Iris pigment epithelial cell (primary cell): ENCODE measurements around the gene USP54.
"Not testable (repeated sequence)": the region's sequence is repeated elsewhere in the genome, so short reads cannot be mapped to it uniquely, and the experiment has no call there.

Experiments
- DNase-seq: peaks from one replicate; pipeline ENCODE4 v3.0.0-alpha.2; 2011; ENCODE audit warnings: low read depth

USP54 gene

DNA sequence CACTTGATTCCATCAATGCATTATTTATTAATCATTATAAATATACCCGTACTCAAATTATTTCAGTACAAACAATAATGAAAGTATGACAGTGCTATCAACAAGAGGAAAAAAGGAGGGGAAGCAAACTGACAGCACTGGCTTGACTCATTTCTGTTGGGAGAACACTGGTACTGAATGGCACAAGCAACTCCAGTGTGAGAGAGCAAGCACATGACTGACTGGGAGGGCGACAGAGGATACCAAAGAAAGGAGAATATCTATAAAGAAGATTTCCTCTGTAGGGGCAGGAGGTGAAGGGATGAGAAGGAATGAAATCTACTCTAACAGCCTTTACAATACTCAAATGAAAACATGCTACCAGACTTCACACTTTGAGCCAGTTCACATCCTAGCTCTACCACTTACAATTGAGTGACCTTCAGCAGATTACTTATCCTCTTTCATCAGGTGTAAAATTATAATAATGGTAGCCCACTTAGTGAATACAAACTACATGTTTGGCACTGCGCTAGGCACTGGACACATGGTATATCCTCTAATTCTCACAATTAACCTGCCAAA, 1.5 kb downstream of the USP54 start:
- peak; percentile 80 for DNase-seq

DNA sequence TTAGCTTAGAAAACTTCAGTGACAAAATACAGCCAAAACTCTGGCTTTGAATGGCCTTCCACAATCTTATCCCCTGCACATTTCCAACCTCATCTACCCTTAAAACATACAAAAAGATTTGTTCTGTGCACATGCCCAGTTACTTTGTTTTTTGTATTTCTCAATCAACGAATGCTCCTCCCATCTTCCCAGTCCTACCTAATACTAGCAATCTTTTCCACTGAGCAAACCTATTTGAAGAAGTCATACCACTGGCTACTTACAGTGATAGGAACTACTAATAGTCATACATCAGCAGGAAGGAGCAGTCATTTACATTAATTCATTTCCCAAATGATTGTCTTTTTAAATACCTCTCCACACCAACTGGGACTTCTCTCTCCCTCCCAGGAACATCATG, 2.5 kb downstream of the USP54 start:
- DNase-seq = peak; percentile 76

DNA sequence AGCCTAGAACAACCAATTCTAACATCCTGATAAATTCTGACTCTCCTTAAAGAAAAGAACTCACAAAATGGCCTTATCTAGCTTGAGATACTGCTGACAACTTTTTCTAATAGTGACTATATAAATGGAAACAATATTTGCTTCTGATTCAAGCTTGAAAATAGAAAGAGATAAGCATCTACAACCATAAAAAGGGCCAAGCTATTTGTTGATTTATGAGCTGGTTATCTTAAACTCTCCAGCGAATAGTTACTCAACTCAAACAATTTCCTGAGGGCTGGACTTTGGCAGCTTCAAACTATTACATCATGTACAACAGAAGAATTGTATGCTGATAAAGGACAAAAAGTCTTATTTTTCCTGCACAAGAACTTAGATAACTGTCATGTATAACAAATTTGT, 4.6 kb downstream of the USP54 start:
- DNase-seq = peak; percentile 91

GRCh38 chr10:73585327-73585726, 5.8 kb downstream of the USP54 start:
- peak; percentile 85 for DNase-seq

DNA sequence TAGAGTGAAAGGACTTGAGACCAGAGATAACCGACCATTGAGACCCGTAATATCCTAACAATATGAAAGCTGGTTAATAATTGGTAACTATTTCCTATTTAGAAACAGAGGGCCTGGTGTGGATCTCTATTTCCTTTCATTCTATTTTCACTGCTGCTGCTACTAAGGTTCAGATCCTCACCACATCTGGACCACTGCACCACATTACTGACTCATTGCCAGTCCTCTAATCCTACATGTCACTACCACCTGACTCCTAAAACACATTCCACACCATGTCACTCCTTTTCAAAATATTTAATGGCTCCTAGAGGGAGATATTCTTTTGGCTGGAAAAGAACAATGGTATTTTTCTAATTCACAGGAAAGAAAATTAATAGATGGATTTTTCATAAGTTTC, 6.4 kb downstream of the USP54 start:
- peak; percentile 39 for DNase-seq

- no peak for DNase-seq
These were observed 9.2 kb downstream of the USP54 start for GRCh38 chr10:73581918-73582317.

DNA sequence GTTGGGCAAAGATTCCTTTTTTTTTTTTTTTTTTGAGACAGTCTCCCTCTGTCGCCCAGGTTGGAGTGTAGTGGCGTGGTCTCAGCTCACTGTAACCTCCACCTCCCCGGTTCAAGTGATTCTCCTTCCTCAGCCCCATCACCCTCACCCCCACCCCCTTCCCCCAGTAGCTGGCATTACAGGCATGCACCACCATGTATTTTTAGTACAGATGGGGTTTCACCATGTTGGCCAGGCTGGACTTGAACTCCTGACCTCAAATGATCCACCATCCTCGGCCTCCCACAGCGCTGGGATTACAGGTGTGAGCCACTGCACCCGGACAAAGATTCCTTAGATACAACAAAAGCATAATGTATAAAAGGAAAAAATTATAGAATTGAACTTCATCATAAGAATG, 12.2 kb downstream of the USP54 start:
- DNase-seq = not testable (repeated sequence)

- DNase-seq = peak; percentile 52
These were observed 13.4 kb downstream of the USP54 start for GRCh38 chr10:73577788-73578187.

DNA sequence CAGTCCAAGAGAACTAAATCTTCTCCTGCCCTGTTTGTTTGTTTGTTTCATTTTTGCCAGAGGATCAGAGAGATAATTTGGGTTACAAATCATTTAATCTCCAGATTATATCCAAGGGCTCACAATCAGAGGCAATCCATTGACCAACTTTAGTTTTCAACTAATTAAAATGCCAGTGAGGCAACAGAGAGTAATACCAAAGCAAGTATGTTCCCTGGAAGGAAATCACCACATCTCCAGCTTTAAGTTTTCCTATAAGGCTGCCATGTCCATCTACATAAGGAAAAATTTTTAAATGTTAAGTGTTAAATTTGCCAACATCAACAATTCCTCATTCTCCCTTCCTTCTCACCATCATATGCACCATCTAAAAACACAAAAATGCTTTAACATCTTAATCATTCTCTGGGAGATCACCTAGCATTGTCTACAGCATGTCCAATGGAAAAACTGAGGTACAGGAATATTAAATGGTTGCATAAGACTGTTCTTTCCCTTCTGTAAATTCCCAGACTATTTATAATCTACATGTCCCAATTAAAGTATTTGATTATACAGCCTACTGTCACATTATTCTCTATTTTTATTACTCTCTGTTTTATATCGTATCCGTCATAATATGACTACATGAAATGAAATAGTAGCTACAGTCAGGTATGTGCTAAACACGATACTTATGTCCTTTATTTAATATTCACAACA, 14.1 kb downstream of the USP54 start:
- peak; percentile 26 for DNase-seq

DNA sequence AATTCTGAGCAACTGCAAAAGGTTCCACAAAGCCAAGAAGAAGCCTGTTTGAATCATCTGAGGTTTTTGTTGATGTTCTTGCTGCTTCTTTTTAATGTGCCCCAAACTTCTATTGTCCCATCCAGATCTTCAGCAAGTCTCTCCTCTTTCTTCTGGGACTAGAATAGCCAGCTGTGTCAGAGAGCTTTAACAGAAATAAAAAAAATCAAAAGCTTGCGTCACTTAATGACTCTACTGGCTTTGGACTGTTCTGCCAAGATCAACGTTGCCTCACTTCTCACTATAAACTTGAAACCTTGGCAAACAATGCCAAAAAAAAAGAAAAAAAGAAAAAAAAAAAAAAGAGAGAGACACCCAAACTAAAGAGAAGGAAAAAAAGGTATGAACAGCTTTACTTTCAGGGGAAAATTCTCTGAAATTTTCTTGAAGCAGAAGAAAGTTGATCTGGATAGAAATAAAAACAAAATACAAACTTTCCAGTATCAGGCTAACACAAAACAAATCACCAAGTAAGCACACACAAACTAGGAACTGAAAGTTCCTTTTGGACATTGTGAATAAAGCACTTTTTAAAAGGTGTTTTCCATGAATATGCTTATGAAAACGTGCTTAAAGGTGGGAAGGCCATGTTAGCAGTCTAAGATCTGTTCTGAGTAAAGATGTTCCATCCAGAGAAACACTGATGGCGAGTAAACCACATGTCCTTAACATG, 14.8 kb downstream of the USP54 start:
- DNase-seq = peak; percentile 90

DNA sequence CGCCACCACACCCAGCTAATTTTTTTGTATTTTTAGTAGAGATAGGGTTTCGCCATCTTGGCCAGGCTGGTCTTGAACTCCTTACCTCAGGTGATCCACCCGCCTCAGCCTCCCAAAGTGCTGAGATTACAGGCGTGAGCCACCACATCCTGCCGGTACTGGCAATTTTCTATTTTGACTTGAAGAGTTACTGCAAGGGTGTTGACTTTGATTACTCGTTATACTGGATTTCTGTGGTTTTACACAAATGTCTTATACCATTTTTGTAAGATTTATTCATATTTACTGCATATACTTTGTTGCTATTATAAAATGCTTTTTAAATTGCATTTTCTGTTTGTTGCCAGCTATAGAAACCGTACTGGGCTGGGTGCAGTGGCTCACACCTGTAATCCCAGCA, 24.1 kb downstream of the USP54 start:
- DNase-seq = not testable (repeated sequence)

DNA sequence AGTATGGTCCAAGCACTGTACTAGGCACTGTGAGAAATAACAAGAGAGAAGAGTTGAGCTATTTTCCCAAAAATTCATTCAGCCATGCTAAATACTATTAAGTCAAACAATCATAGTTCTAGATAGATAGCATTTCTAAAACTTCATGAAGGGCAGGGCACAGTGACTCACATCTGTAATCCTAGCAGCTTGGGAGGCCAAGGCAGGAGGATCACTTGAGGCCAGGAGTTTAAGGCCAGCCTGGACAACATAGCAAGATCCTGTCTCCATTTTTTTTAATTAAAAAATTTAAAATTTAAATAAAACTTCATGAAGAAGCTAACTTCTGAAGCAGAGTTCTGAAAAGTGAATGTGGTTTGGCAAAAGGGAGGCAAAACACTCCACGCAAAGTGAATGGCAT, 29.9 kb downstream of the USP54 start:
- DNase-seq = no peak

- peak; percentile 14 for DNase-seq
These were observed 31.6 kb downstream of the USP54 start for GRCh38 chr10:73559590-73559989.

GRCh38 chr10:73556855-73557254, 34.3 kb downstream of the USP54 start:
- no peak for DNase-seq

- DNase-seq = no peak
These were observed 36.4 kb downstream of the USP54 start for GRCh38 chr10:73554721-73555120.

DNA sequence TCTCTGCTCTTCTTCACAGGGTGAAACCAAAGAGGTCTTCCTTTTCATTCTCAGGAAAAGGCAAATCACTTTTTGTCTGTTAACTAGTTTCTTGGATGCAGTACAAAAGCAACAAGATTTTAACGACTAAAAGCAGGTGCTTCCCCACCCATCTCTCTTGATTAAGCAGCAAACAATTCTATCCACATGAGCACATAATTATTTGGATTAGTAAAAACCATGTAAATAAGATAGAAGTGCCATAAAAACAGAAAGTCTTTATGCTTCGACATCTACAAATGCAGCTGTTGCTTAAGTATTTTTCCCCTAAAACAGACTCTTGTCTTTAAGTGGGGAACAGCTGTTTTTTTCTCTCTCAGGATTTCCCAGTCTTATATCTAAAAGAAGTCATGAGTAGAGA, 37.4 kb downstream of the USP54 start:
- no peak for DNase-seq

- no peak for DNase-seq
These were observed 38.1 kb downstream of the USP54 start for GRCh38 chr10:73552819-73553715.

- no peak for DNase-seq
These were observed 39.6 kb downstream of the USP54 start for GRCh38 chr10:73551515-73551914.

GRCh38 chr10:73545357-73545756, 45.8 kb downstream of the USP54 start:
- DNase-seq = no peak

DNA sequence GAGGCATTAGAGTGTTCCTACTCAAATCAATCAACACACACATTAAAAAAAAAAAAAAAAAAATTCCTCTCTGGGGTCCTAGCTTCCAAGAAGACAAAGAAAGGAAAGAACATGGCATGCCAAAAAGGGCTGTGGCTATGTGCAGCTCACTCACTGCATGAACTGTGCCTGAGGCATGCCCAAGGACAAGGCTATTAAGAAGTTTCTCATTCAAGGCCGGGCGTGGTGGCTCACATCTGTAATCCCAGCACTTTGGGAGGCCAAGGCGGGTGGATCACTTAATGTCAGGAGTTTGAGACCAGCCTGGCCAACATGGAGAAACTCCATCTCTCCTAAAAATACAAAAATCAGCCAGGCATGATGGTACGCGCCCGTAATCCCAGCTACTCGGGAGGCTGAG, 53.4 kb downstream of the USP54 start:
- no peak for DNase-seq

GRCh38 chr10:73537288-73537687, 53.9 kb downstream of the USP54 start:
- DNase-seq = no peak

GRCh38 chr10:73534857-73535256, 56.3 kb downstream of the USP54 start:
- DNase-seq = no peak
